ENCODE data around the gene NME9.

- TF ChIP-seq CTCF (conservative IDR thresholded peaks at IDR 0.05 in 1 of 2, IDR thresholded peaks at IDR 0.05 in 1 of 2; ENCODE audit: low read depth in 1 of 2, low read length in 2 of 2) (no peak), EZH2 (IDR thresholded peaks at IDR 0.05; ENCODE audit: low read length, missing control alignments) (no peak)
Observed at GRCh38 chr3:138351916-138352550, 22.4 kb upstream of the NME9 start.
